ENCODE results near the gene CCDC112. TPM values are rescaled to one million over a fixed set of nuclear protein-coding genes. Genes with fewer than 3 reads are reported as not detected.

The CCDC112 gene
- total RNA-seq, 2 experiments from 2014 or later: 9.7 to 15.8 TPM

DNA sequence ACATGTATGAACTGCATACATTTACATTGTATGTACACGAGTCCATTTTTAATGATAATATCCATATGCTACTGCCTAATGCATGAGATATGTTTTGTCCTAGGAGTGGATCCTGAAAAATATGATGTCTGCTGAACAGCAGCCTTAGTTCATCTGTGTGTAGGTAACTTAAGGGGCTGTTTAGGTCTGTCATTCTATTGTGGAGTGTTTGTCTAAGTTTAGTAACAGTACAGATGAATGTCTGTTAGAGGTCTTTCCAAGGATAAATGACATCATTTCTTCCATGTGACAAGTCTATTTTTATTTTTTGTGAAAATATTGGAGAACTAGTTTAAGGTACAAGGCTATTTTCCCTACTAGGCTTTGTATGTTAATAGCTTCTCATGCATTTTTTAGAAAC lies 22.6 kb upstream of the CCDC112 start:
- Histone ChIP-seq H3K9me3 (ENCODE audit: low read length) (no peaks in the 10 kb centered on the region), H3K4me1 (ENCODE audit: insufficient read depth, low read length, poor library complexity, severe bottlenecking) (no peaks in the 10 kb centered on the region), H3K4me3 (ENCODE audit: low read depth, low read length, poor library complexity, severe bottlenecking) (no peak overlapping the region), H3K27ac (ENCODE audit: low read depth, low read length, poor library complexity, severe bottlenecking) (no peak overlapping the region), H3K79me2 (ENCODE audit: insufficient read depth, low read depth, low read length) (no peaks in the 10 kb centered on the region), H4K20me1 (ENCODE audit: insufficient read depth, low read length) (no peaks in the 10 kb centered on the region), H3K9me2 (ENCODE audit: insufficient read depth, low read length) (no peaks in the 10 kb centered on the region), H3K36me3 (ENCODE audit: insufficient read depth, low read length) (no peaks in the 10 kb centered on the region), H3K4me2 (ENCODE audit: low read length) (no peak overlapping the region), H2AFZ (ENCODE audit: low read length) (no peak overlapping the region)
- DNase-seq (ENCODE audit: low spot score): no peak
- intact Hi-C loops (cut with micrococcal nuclease; ENCODE audit: unreplicated experiment): loop anchor here (10.0 kb wide), 1 partner anchor 746 kb away; no protein-coding TSS in a partner anchor
- TF ChIP-seq, protein P1, sequence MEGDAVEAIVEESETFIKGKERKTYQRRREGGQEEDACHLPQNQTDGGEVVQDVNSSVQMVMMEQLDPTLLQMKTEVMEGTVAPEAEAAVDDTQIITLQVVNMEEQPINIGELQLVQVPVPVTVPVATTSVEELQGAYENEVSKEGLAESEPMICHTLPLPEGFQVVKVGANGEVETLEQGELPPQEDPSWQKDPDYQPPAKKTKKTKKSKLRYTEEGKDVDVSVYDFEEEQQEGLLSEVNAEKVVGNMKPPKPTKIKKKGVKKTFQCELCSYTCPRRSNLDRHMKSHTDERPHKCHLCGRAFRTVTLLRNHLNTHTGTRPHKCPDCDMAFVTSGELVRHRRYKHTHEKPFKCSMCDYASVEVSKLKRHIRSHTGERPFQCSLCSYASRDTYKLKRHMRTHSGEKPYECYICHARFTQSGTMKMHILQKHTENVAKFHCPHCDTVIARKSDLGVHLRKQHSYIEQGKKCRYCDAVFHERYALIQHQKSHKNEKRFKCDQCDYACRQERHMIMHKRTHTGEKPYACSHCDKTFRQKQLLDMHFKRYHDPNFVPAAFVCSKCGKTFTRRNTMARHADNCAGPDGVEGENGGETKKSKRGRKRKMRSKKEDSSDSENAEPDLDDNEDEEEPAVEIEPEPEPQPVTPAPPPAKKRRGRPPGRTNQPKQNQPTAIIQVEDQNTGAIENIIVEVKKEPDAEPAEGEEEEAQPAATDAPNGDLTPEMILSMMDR (conservative IDR thresholded peaks at IDR 0.05; ENCODE audit: low read length): no peak
- TF ChIP-seq EZH2phosphoT487 (IDR thresholded peaks at IDR 0.05; ENCODE audit: borderline replicate concordance, low read depth, low read length): no peak
- CTCF ChIA-PET (ENCODE audit: unreplicated experiment): no interaction called here
- no TSS peak for BruUV-seq (replicated peaks)
- POLR2A ChIA-PET: interaction anchor here (0.6 to 1.4 kb wide), 2 partner anchors 13 to 235 kb away, joined by 4 to 5 read pairs; no protein-coding TSS in a partner anchor

DNA sequence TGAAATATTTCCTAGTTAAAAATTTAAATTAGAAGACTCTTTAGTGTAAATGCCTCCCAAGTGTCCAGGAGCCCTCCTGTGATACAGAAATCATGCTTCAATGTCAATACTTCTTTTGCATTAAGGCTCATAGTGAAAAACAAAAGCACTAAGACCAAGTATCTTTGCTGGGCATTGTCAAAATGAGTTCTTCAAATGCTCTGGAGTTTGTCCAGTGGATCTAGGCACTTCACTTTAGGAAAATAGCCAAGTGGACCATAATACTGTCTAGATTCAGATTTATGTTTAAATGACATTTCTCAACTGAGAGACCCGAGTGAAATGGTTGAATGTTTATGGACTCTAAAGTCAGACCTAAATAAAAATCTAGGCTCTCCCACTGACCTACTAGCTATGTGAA lies 21.3 kb upstream of the CCDC112 start:
- TF ChIP-seq EZH2phosphoT487 (IDR thresholded peaks at IDR 0.05; ENCODE audit: borderline replicate concordance, low read depth, low read length): no peak
- TF ChIP-seq, protein P1 (conservative IDR thresholded peaks at IDR 0.05; ENCODE audit: low read length): no peak
- POLR2A ChIA-PET: interaction anchor here (0.6 kb wide), 1 partner anchor 44 kb away, joined by 3 read pairs; no protein-coding TSS in a partner anchor

DNA sequence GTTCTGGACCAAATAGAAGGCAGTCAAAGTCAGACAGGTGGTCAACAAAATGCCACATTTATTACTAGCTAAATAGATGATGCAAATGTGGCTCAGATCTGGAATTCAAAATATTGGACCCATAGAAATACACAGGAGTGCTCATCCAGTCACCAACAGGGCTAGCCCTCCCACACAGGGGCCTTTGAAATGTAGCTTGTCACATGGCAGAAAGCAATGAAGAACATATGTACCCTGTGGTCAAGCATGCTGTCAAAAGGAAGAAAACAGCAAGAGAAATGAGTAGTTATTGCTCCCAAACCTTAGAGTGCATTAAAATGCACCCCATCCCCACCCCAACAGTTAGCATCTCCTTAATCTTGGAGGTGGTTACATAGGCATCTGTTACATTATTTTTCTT lies 20.9 kb upstream of the CCDC112 start:
- Histone ChIP-seq H3K4me2 (ENCODE audit: low read length) (no peak overlapping the region), H3K27ac (ENCODE audit: low read depth, low read length, poor library complexity, severe bottlenecking) (no peak overlapping the region), H3K79me2 (ENCODE audit: insufficient read depth, low read depth, low read length) (no peaks in the 10 kb centered on the region), H2AFZ (ENCODE audit: low read length) (no peak overlapping the region), H3K9me3 (ENCODE audit: low read length) (no peaks in the 10 kb centered on the region), H3K9me2 (ENCODE audit: insufficient read depth, low read length) (no peaks in the 10 kb centered on the region), H3K36me3 (ENCODE audit: insufficient read depth, low read length) (no peaks in the 10 kb centered on the region), H4K20me1 (ENCODE audit: insufficient read depth, low read length) (no peaks in the 10 kb centered on the region), H3K4me3 (ENCODE audit: low read depth, low read length, poor library complexity, severe bottlenecking) (no peak overlapping the region), H3K4me1 (ENCODE audit: insufficient read depth, low read length, poor library complexity, severe bottlenecking) (no peaks in the 10 kb centered on the region)
- POLR2A ChIA-PET: no interaction called here
- TF ChIP-seq EZH2phosphoT487 (IDR thresholded peaks at IDR 0.05; ENCODE audit: borderline replicate concordance, low read depth, low read length): no peak
- TF ChIP-seq, protein P1 (conservative IDR thresholded peaks at IDR 0.05; ENCODE audit: low read length): no peak
- no TSS peak for BruUV-seq (replicated peaks)
- intact Hi-C loops (cut with micrococcal nuclease; ENCODE audit: unreplicated experiment): loop anchor here (10.0 kb wide), 1 partner anchor 747 kb away; no protein-coding TSS in a partner anchor
- CTCF ChIA-PET (ENCODE audit: unreplicated experiment): no interaction called here
- DNase-seq (ENCODE audit: low spot score): no peak

More for the DNA sequence above, 21.3 kb upstream of the CCDC112 start:
- Histone ChIP-seq H2AFZ (ENCODE audit: low read length) (no peak overlapping the region), H4K20me1 (ENCODE audit: insufficient read depth, low read length) (no peaks in the 10 kb centered on the region), H3K4me3 (ENCODE audit: low read depth, low read length, poor library complexity, severe bottlenecking) (no peak overlapping the region), H3K9me2 (ENCODE audit: insufficient read depth, low read length) (no peaks in the 10 kb centered on the region), H3K4me2 (ENCODE audit: low read length) (no peak overlapping the region), H3K9me3 (ENCODE audit: low read length) (no peaks in the 10 kb centered on the region), H3K27ac (ENCODE audit: low read depth, low read length, poor library complexity, severe bottlenecking) (no peak overlapping the region), H3K4me1 (ENCODE audit: insufficient read depth, low read length, poor library complexity, severe bottlenecking) (no peaks in the 10 kb centered on the region), H3K79me2 (ENCODE audit: insufficient read depth, low read depth, low read length) (no peaks in the 10 kb centered on the region), H3K36me3 (ENCODE audit: insufficient read depth, low read length) (no peaks in the 10 kb centered on the region)
- intact Hi-C loops (cut with micrococcal nuclease; ENCODE audit: unreplicated experiment): loop anchor here (10.0 kb wide), 1 partner anchor 747 kb away; no protein-coding TSS in a partner anchor
- DNase-seq (ENCODE audit: low spot score): no peak
- BruUV-seq (replicated peaks): no TSS peak
- CTCF ChIA-PET (ENCODE audit: unreplicated experiment): no interaction called here
